ENCODE measurements around the gene FAH.

The FAH gene

GRCh38 chr15:80172401-80172800, 19.6 kb downstream of the FAH start:
- DNase-seq (ENCODE audit: low read depth in 2 of 2, low spot score in 1 of 2) = no peak

GRCh38 chr15:80173022-80173759, 20.4 kb downstream of the FAH start:
- DNase-seq (ENCODE audit: low read depth in 2 of 2, low spot score in 1 of 2) = peak; percentile 27 to 31

DNA sequence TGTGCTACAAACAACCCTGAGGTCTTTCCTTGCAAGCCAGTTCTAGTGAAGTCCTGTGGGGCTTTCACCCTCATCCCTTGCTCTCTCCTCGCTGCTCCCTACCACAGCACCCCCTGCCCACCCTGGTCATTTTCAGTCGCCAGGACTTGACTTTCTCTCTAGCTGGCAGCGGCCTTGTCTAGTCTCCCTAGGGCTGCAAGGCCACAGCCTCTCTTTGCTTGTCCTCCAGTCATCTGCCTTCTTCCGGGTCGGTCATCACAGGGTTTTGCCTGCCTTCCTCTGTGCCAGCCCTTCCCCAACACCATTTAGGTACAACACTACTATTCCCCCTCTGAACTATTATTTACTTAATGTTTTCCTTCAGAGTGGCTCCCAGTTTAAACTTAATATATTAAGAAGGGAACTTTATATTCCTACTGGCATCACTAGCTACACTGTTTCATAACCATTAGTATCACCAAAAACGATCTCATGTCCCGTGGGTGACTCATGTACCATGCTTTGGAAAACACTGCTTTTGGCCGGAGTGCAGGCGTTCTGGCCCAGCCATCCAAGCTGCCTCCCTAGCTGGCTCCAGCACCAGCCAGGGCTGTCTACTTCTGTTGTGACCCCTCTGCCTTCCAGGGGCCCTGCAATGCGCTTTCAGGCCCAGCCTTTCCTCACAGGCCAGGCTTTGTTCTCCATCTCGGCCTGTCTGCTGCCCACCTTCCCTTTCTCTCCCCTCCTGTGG, 21.4 kb downstream of the FAH start:
- no peak for DNase-seq (ENCODE audit: low read depth in 2 of 2, low spot score in 1 of 2)

DNA sequence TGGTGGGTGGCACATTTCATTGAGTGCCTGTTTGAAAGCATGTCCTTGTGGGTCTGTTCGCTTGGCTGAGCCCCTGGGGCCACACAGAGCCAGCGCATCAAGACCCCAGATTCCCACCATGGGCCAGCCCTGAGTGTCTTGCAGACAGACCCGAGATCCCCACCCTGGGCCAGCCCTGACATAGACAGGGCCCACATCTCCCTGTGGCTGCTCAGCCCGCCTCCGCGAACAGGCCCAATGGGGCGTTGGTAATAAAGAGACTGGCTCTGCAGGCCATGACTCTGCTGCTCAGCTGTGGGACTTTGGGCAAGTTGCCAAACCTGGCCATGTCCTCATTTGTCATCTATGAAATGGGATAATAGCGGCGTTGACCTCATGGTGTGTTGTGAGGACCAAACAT, 22.6 kb downstream of the FAH start:
- no peak for DNase-seq (ENCODE audit: low read depth in 2 of 2, low spot score in 1 of 2)

DNA sequence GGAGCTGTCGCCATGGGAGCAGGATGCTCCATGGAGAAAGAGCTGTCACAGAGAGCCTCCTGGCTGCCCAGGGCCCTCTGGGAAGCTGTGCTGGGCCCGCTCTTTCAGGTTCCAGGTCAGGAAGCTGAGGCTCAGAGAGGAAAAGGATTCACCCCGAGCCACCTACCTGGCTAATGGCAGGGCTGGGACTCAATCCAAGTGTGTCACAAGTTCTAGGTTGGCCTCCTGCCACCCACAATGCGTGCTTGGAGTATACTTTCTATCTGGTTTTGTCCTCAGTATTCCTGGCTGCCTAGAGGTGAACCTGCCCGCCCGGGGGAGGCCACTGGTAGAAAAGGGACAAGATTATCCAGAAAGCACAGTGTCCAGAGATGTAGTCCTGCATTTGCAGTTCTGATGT, 23.6 kb downstream of the FAH start:
- no peak for DNase-seq (ENCODE audit: low read depth in 2 of 2, low spot score in 1 of 2)

DNA sequence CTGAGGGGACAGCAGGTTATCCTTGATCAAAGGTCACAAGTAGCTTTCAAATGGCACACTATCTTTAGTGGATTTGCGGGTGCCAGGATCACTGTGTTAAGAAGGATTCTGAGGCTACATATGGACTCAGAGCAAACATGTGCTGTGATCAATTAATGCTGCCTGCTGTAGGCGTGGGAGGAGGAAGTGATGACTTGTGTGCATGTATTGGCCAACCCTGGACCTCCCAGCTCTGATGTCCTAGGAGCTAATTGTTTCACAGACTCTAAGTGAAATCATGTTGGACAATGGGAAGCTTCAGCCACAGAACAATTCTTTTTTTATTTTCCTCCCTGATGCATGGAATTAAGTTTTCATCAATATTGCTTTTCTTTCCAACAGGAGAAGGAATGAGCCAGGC, 24.4 kb downstream of the FAH start:
- DNase-seq (ENCODE audit: low read depth in 2 of 2, low spot score in 1 of 2) = no peak

GRCh38 chr15:80179025-80179759, 26.4 kb downstream of the FAH start:
- DNase-seq (ENCODE audit: low read depth in 2 of 2, low spot score in 1 of 2) = no peak

- DNase-seq (ENCODE audit: low read depth in 2 of 2, low spot score in 1 of 2) = no peak
Measured at GRCh38 chr15:80179935-80180334, 27.1 kb downstream of the FAH start.

GRCh38 chr15:80180468-80180867, 27.7 kb downstream of the FAH start:
- DNase-seq (ENCODE audit: low read depth in 2 of 2, low spot score in 1 of 2) = no peak

DNA sequence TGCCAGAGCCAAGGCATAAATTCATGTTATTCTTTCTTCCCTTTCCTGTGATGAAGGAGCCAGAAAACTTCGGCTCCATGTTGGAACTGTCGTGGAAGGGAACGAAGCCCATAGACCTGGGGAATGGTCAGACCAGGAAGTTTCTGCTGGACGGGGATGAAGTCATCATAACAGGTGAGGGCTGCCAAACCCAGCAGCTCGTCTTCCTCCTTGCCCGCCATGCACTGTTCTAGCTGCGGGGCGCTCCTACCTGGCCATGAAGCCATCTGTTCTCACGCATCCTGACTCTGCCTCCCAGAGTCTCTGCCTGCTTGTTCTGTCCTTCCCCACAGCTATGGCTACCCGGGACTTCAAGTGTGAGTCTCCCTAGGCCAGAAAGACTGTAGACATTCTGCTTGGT, 28.2 kb downstream of the FAH start:
- no peak for DNase-seq (ENCODE audit: low read depth in 2 of 2, low spot score in 1 of 2)

GRCh38 chr15:80182611-80183261, 29.9 kb downstream of the FAH start:
- no peak for DNase-seq (ENCODE audit: low read depth in 2 of 2, low spot score in 1 of 2)

- DNase-seq (ENCODE audit: low read depth in 2 of 2, low spot score in 1 of 2) = no peak
Measured at GRCh38 chr15:80183306-80183705, 30.5 kb downstream of the FAH start.

- DNase-seq (ENCODE audit: low read depth in 2 of 2, low spot score in 1 of 2) = no peak
Measured at GRCh38 chr15:80183886-80184285, 31.1 kb downstream of the FAH start.

- no peak for DNase-seq (ENCODE audit: low read depth in 2 of 2, low spot score in 1 of 2)
Measured at GRCh38 chr15:80184554-80184953, 31.8 kb downstream of the FAH start.

DNA sequence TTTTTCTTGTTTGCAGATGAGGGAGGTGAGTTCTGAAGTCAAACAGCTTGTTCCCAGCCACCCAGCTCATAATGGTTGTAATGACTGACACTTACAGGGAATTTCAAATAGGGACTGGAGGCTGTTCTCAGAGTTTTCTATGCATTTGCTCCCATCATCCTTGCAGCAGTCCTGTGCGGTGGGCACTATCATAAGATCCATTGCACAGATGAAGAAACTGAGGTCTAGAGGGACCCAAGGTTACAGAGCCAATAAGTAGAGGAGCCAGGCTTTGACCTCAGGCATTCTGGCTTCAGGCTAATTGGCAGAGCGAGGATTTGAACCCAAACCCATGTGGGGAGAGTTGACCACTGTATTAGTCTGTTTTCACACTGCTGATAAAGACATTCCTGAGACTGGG, 32.4 kb downstream of the FAH start:
- no peak for DNase-seq (ENCODE audit: low read depth in 2 of 2, low spot score in 1 of 2)

GRCh38 chr15:80186066-80186465, 33.3 kb downstream of the FAH start:
- no peak for DNase-seq (ENCODE audit: low read depth in 2 of 2, low spot score in 1 of 2)

- DNase-seq (ENCODE audit: low read depth in 2 of 2, low spot score in 1 of 2) = no peak
Measured at GRCh38 chr15:80186597-80186996, 33.8 kb downstream of the FAH start.

DNA sequence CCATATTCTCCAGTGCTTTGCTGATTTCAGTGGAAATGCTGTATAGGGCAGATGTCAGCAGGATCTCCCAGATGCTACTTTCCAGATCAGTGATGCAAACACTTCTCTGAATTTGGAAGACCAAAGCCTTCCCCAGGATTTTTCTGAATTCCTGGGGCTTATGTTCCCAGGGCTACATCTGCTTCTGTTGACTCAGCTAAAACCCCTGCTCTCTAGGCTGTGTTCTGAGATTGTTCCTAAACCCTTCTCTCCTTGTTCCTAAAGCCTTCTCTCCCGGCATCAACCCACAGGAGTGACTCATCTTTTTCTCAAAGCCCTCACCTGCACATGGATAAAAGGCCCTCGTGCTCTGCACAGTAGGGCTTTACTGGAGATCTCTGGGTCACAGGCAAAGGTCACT, 35.5 kb downstream of the FAH start:
- no peak for DNase-seq (ENCODE audit: low read depth in 2 of 2, low spot score in 1 of 2)

- DNase-seq (ENCODE audit: low read depth in 2 of 2, low spot score in 1 of 2) = no peak
Measured at GRCh38 chr15:80191198-80191597, 38.4 kb downstream of the FAH start.

DNA sequence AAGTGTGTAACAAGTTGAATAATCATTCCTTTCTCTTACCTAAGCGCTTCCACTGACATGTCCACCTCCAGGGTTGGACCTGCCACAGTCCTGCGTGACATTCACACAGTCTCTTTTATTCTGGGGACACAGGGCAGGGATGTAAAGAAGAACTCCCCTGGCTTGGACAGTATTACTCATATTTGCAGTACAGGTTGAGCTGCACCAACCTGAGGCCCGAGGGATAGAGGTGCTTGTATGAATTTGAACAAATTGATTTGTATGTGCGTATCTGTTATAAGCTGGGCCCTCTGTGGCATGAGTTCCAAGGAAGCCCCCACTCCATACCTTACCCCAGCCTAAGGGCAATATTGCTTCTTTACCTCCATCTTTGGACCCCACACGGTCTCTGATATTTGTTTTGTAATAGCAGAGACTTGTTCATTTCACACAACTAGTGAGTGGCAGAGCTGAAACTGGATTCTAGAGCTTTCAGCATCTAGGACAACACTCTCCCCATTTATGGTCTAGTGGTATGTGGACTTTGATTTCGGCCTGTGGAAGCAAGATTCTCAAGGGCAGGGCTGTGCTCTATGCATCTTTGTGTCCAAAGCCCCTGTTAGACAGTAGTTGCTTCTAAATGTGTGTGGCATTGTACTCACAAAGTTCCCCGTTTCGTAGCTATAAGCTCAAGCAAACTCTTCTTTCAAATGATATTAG, 39.2 kb downstream of the FAH start:
- DNase-seq (ENCODE audit: low read depth in 2 of 2, low spot score in 1 of 2) = no peak

GRCh38 chr15:80194186-80194585, 41.4 kb downstream of the FAH start:
- DNase-seq (ENCODE audit: low read depth in 2 of 2, low spot score in 1 of 2) = no peak

All from stimulated activated CD8-positive, alpha-beta memory T cell treated with anti-CD3 and anti-CD28 coated beads, Interleukin-4, amount 100 ng/mL, for 4 hours (primary cell).